Activated CD4-positive, CD25-positive, alpha-beta regulatory T cell treated with anti-CD3 and anti-CD28 coated beads, Interleukin-2, amount 50 U/mL, for 16 hours (primary cell): ENCODE results near the gene TMEM106C.

Source experiments
- DNase-seq: peaks from one replicate; pipeline ENCODE4 v3.0.0-alpha.2; 2020; ENCODE audit warnings: low read depth, low spot score

TMEM106C gene

GRCh38 chr12:47995981-47996401 is 32.6 kb downstream of the TMEM106C start:
- DNase-seq: no peak

- no peak for DNase-seq
Observed at GRCh38 chr12:47997321-47997720, 33.9 kb downstream of the TMEM106C start.

DNA sequence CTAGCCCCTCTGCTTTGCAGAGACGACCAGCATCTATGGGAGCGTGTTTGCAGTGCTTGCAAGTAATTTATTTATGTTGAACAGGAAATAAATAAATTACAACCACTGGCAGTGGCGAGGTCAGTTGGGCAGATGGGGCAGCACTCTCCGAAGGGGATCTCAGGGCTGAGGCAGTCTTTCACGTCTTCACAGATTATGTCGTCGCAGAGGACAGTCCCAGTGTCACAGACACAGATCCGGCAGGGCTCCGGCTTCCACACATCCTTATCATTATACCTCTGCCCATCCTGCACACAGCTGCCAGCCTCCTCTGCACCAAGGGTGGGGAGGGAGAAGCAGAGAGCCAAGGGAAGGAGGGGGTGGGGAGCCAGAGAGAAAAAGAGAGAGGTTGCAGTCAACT is 36.4 kb downstream of the TMEM106C start:
- DNase-seq: no peak

DNA sequence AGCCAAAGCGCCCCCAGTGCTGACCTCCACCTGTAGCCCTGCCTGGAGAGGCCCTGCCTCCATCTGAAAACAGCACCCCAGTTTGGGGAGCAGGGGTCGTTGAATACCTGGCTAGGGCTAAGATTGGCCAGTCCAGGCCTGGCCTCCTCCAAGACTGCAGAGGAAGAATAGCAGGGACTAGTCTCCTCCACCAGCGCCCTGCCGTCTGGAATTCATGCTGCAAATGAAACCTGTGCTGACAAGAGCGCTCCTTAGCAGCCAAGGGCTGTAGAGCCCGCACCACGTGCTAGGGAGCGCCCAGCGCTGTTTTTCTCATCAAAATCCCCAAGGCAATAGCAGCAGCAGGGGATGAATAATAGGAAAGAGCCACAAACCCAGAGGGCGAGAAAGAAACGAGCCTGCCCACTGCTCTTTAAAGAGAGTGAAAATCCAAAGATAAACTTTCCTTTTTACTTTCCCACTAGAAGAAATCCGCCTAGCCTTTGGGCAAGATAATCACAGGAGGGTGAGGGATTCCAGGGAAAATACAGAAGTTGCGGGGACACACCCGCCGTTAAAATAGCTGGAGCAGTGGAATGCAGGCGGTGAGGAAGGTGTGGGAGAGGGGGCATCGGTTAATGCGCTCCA is 37.6 kb downstream of the TMEM106C start:
- DNase-seq: no peak

- no peak for DNase-seq
Observed at GRCh38 chr12:48001505-48002413, 38.4 kb downstream of the TMEM106C start.

- no peak for DNase-seq
Observed at GRCh38 chr12:48002414-48002730, 39.0 kb downstream of the TMEM106C start.

DNA sequence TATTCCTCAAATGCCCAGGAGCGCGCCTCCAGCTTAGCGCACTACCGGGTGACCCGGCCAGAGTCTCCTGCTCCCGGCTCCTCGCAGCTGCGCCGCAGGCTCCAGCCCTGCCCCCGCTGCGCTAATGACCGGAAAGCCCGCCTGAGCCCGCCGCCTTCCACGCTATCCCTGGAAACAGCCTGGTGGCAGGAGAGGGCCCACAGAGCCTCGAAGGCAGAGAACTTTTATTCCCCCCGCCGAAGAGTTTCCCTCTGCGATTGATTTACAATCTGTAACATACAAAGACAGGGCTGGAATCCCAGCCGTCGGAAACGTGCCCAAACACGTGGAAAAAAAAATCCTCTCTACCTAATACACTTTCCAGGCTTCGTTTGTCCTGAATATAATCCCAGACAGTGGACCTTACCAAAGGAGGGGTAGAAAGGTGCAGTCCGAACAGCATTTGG is 39.4 kb downstream of the TMEM106C start:
- no peak for DNase-seq

GRCh38 chr12:48003226-48004052 is 40.0 kb downstream of the TMEM106C start:
- DNase-seq: no peak

GRCh38 chr12:48004053-48004941 is 40.9 kb downstream of the TMEM106C start, which contains the start of gene COL2A1:
TSS of gene COL2A1 (minus strand) at chr12:48004476. CDS start at chr12:48004321, 155 bp downstream.
- no peak for DNase-seq

DNA sequence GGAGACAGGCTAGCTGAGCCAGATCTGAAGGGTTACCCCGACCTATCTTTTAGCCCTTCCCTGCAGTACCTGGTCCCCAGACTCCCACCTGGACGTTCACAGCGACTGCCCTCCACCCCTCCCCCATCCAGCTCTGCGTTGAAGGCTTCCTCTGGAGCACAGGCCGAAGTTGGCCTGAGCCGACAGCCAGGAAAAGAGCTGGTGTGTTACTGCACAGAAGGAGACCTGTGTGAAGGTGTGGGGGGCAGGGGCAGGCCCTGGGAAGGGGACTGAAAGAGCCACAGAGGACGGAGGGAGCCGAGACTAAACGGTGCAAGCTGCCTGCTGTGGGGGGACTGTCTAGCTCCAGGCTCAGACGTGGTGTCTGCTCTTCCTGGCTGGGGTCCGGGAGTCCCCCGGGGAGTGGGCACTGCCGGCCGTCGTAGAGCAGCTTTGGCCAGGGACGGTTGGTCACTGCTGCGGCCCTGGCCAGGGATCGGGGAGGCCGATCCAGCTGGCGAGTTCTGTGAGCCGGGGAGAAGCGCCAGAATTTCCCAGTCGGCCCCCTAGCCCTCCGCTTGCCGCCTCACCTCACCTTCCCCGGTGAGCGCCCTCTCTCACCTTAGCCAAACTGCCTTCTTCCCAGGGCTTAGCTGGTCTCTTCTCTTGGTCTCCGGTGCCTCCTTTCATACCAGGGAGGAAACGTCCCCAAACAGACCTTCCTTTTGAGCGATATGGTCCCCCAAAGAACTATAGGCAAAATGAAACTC is 41.8 kb downstream of the TMEM106C start:
- DNase-seq: no peak

DNA sequence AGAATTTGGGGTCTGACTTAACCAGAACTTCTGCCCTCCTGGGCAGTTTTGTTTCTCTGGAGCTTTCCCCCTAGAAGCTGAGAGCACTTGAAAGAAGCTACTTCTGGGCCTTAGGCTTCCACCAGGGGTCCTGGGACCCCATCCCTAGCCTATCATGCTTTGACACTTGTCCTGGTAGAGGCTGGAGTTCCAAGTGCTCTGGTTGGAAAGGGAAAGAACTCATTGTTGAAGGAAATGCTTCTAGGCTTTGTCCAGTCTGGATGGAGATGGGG is 42.3 kb downstream of the TMEM106C start:
- DNase-seq: no peak

GRCh38 chr12:48007206-48007605 is 43.8 kb downstream of the TMEM106C start:
- DNase-seq: no peak

DNA sequence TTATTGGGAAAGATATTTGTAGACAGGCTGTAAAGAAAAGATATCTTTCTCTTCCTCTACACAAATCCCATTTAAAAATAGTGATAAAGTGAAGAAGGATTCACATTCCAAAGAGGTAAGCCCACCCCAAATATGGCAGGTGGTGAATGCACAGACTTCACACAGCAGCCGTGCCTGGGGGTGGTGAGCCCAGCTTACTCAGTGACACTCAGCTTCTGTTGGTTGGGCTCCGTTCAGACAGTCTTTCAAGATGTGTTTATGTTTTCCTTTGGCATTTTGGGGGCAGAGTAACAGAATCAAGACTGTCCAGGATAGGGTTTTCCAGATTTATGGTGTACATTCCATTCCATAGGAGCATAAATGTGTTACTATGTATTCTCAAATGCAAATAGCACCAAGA is 45.0 kb downstream of the TMEM106C start:
- no peak for DNase-seq

GRCh38 chr12:48008950-48009349 is 45.6 kb downstream of the TMEM106C start:
- no peak for DNase-seq

DNA sequence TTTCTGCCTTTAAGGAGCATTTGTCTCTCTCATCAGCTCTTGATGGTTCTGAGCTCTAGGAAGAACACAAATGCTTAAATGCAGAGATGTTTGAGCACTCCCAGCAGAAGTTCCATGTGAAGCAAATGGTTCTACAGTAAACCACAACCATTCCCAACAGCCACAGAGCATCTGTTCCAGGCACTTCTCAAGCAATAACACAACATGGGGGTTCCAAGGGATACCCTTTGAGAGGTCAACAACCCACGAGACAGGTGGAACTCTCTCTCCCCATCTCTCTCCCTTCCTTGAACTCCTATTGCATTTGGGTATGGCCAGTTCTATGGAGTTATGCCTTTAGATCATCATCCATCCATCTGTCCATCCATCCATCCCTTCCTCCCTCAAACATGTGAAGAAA is 46.1 kb downstream of the TMEM106C start:
- DNase-seq: no peak

GRCh38 chr12:48010366-48010970 is 47.1 kb downstream of the TMEM106C start:
- no peak for DNase-seq

DNA sequence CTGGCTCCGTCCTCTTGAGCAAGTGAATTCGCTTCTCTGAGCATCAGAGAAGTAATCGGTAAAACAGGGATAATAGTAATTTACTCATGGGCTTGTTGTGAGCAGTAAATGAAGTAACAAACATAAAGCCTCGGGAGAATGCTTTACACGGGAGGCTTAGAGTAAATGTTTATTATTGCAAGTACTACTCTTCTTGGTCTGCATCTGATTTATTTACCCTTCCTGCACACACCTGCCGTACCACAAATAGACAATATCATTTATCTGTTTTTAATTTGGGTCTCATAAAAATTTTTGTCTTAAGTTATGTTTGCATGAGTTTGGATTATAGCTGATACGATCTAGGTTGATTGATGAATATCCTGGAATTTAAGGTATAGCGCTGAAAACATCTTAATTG is 48.7 kb downstream of the TMEM106C start:
- no peak for DNase-seq

DNA sequence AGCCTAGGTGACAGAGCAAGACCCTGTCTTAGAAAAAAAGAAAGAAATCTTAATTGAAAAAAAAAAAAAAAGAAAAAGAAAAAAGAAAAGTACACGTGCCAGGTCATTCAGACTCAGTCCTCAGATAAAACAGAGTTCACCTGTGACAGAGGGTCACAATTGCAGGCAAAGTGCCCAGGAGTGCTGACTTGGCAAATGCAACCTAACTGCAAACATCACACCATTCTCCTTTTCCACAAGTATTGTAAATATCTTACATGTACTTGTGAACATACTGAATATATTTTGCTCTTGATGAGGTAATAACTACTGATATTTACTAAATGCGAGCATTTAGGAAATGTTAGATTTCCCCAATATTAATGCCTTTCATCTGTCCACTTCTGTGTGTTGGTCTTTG is 49.9 kb downstream of the TMEM106C start:
- no peak for DNase-seq

DNA sequence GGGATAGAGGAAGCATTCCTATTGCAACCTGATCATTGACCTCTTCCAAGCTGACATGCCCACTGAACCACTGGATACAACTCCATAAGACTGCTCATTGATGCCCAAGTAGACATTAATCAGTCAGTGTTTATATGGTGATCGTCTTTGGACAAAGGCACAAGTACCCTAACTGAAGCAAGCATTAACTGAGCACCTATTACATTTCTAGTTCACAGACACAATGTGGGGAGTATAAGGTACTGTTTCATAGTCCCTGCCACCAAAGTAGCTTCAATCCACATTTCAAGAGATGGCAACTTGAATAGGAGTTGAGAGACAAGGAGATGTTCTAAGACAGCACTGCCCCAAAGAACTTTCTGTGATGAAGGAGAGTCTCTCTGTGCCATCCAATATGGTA is 51.7 kb downstream of the TMEM106C start:
- no peak for DNase-seq

DNA sequence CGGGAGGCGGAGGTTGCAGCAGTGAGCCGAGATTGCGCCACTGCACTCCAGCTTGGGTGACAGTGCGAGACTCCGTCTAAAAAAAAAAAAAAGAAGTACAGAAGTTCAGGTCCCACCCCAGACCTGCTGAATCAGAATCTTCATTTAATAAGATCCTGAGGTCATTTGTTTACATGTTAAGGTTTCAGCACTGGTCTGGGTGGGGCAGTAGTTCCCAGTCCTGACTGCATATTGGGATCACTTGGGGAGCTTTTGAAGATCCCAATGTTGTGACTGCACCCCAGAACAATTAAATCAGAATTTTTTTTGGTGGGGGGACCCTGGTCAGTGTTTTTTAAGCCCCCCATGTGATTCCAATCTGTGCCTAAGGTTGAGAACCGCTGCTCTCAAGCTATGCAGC is 52.6 kb downstream of the TMEM106C start:
- no peak for DNase-seq
